HEK293 (cell line): ENCODE measurements around the gene TTC7B.

Experiments used
- ZBTB1 ChIP-seq: fragments of 450-650 bp; formaldehyde crosslinking; IDR thresholded peaks from 2 replicates; pipeline ENCODE4 v1.5.1; 2016; ENCODE audit warnings: missing biosample characterization, missing genetic modification characterization
- ZBTB48 ChIP-seq: fragments of 450-650 bp; formaldehyde crosslinking; IDR thresholded peaks from 2 replicates; pipeline ENCODE4 v1.5.1; 2016; ENCODE audit warnings: missing biosample characterization, missing genetic modification characterization
- ZBTB7A ChIP-seq: fragments of 450-650 bp; formaldehyde crosslinking; IDR thresholded peaks from 2 replicates; pipeline ENCODE4 v1.5.1; 2016; ENCODE audit warnings: low read depth, missing biosample characterization, missing genetic modification characterization
- ZNF48 ChIP-seq: fragments of 450-650 bp; formaldehyde crosslinking; IDR thresholded peaks from 2 replicates; pipeline ENCODE4 v1.5.1; 2016; ENCODE audit warnings: missing biosample characterization, missing genetic modification characterization
- ZNF670 ChIP-seq: fragments of 450-650 bp; formaldehyde crosslinking; IDR thresholded peaks from 2 replicates; pipeline ENCODE4 v1.5.1; 2016; ENCODE audit warnings: missing biosample characterization, missing genetic modification characterization, low read depth
- ZNF785 ChIP-seq: fragments of 450-650 bp; formaldehyde crosslinking; IDR thresholded peaks from 2 replicates; pipeline ENCODE4 v1.5.1; 2016; ENCODE audit warnings: missing biosample characterization, missing genetic modification characterization
- TF ChIP-seq, protein P1 (sequence below): fragments of 450-650 bp; formaldehyde crosslinking; IDR thresholded peaks from 2 replicates; pipeline ENCODE4 v1.5.1; 2016; ENCODE audit warnings: missing biosample characterization, missing genetic modification characterization
- TF ChIP-seq, protein P2 (sequence below): fragments of 450-650 bp; formaldehyde crosslinking; IDR thresholded peaks from 2 replicates; pipeline ENCODE4 v1.5.1; 2016; ENCODE audit warnings: missing biosample characterization, missing genetic modification characterization

DNA sequence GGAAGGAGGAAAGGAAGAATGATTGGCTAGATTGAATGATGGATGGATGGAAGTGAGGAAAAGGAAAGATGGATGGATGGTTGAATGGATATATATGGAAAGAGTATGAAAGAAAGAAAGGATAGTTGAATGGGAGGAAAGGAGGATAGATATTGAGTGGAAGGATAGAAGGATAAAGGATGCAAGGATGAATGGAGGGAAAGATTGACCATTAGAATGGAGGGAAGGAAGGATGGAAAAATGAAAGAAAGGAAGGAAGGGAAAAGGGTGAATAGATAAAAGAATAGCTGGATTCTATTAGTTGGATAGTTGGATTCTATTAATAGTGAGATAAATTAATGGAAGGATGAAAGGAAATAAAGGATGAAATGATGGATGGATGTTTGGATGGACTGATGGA is 313.5 kb downstream of the TTC7B start:
- TF ChIP-seq ZNF48 (tag by site-specific recombination), result no peak
- TF ChIP-seq ZBTB48 (tag by site-specific recombination), result no peak
- no peak for TF ChIP-seq ZBTB7A
- TF ChIP-seq, protein P1, sequence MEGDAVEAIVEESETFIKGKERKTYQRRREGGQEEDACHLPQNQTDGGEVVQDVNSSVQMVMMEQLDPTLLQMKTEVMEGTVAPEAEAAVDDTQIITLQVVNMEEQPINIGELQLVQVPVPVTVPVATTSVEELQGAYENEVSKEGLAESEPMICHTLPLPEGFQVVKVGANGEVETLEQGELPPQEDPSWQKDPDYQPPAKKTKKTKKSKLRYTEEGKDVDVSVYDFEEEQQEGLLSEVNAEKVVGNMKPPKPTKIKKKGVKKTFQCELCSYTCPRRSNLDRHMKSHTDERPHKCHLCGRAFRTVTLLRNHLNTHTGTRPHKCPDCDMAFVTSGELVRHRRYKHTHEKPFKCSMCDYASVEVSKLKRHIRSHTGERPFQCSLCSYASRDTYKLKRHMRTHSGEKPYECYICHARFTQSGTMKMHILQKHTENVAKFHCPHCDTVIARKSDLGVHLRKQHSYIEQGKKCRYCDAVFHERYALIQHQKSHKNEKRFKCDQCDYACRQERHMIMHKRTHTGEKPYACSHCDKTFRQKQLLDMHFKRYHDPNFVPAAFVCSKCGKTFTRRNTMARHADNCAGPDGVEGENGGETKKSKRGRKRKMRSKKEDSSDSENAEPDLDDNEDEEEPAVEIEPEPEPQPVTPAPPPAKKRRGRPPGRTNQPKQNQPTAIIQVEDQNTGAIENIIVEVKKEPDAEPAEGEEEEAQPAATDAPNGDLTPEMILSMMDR (tag by site-specific recombination), result no peak
- TF ChIP-seq ZNF785 (tag by site-specific recombination), result no peak
- TF ChIP-seq ZNF670 (tag by site-specific recombination), result no peak
- TF ChIP-seq, protein P2, sequence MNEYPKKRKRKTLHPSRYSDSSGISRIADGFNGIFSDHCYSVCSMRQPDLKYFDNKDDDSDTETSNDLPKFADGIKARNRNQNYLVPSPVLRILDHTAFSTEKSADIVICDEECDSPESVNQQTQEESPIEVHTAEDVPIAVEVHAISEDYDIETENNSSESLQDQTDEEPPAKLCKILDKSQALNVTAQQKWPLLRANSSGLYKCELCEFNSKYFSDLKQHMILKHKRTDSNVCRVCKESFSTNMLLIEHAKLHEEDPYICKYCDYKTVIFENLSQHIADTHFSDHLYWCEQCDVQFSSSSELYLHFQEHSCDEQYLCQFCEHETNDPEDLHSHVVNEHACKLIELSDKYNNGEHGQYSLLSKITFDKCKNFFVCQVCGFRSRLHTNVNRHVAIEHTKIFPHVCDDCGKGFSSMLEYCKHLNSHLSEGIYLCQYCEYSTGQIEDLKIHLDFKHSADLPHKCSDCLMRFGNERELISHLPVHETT (tag by site-specific recombination), result no peak
- no peak for TF ChIP-seq ZBTB1 (tag by site-specific recombination)
